ENCODE data around the gene MYB. TPM values are rescaled to one million over a fixed set of nuclear protein-coding genes. Genes with fewer than 3 reads are reported as not detected.
A peak's percentile ranks its signal among the peaks of the same experiment; 100 is the strongest.

Gene MYB
- total RNA-seq, 1 donor from 2014 or later, result not detected

DNA sequence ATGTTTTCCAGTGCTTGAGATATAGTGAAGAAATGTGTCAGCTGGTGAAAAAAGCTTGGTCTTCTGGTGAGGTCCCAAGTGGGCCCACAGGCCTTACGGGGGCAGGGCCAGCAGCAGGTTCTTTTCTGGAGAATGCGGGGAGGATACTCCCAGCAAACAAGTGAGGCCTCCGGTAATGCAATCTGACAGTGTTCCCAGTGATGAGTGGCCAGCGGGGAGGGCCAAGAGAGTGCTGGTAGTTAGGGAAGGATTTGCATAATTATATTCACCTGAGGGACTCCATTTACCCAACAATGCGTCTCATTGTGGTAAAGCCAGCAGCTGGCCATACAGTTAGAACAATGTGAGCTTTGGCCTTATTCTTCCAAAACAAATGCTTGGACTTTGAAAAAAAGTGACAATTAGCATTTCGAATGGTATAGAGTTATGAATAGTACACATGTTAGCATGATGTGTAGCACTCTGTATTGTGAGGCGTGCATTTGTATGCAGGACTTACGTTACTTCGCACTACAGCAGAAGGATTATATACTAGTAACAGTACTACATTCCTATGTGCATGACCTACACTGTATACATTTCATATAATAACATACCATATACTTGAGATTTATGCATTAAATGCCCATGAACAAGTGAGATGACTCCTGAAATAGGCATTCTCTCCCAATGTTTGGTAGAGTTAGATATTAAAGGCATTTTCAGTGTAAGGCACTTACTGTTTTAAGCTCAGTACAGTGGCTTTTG lies 69.8 kb downstream of the MYB start:
- no peak for DNase-seq (ENCODE audit: low read depth)

DNA sequence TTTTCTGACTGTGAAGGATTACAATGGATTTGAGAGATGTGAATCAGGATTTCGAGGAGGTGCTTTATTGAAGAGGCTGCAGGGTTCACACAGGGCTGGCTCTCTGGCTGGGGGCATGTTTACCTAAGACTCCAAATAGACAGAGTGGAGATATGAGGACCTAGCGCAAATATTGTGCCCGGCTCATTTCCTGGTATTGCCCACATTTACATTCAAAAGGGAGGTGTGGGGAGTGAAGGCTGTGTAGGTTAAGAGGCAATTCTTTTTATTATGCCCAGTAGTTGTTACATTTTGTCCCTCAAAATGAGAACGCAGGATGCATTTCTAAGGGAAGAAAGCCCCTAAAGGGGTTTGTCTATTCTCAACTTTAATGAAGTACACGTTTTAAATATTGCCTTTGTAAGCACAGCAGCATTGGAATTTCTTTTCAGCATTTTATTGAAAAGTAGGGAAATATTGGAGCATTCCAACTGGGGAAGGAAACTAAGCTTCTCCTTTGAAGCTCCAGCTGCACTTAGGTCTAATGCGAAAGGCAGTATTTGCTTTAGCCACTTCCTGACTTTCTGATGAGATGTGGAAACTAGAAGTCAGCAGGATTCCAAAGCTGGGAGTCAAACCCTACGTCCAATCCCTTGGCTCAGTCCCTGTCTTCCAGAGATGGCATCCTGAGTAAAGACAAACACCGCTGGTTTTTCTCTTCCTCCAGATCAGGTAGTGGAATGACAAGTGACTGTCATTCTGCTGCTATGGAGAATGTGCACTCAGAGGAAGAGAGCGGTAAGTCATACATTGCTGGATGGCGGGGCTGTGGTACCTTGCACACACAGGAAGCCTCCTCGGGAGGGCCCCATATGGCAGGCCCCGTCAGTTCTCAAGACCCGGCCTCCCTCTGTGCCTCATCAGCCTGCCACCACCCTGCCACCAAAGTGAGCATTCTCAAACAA lies 70.7 kb downstream of the MYB start:
- no peak for DNase-seq (ENCODE audit: low read depth)

DNA sequence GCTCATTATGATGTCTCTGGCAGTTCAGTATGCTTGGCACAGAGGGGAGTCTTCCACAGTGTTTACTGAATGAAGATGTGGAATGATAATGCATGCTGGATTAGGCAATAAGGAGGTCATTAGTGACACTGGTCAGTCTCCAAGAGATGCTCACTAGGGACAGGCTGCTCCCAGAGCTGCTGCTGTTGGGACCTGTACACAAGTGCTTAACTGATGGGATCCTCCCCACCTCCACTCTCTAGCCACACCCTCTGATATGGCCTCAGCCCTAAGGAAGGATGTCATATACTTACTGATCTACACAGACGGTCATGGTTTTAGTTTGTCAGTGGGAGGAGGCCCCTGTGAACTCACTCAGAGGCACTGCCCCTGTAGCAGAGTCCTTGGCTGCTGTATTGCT lies 73.4 kb downstream of the MYB start:
- no peak for DNase-seq (ENCODE audit: low read depth)

DNA sequence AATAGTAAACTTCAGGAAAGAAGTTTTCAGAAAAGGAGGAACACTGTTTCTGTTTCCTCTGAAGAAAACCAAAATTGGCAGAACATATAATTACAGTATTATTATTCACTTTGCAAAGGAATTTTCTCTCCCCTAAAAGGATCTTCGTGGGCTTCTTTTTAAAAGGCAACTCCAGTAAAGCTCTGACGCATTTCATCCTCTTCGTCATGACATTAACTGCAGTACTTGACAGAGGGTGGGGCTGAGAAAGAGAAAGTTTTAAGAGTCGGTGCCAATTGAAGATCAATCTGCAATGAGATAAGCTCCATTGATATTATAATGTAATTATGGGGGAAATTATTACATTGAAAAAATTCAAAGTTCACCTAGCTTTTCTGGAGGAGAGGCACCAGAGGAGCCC lies 75.8 kb downstream of the MYB start:
- DNase-seq (ENCODE audit: low read depth), result no peak

DNA sequence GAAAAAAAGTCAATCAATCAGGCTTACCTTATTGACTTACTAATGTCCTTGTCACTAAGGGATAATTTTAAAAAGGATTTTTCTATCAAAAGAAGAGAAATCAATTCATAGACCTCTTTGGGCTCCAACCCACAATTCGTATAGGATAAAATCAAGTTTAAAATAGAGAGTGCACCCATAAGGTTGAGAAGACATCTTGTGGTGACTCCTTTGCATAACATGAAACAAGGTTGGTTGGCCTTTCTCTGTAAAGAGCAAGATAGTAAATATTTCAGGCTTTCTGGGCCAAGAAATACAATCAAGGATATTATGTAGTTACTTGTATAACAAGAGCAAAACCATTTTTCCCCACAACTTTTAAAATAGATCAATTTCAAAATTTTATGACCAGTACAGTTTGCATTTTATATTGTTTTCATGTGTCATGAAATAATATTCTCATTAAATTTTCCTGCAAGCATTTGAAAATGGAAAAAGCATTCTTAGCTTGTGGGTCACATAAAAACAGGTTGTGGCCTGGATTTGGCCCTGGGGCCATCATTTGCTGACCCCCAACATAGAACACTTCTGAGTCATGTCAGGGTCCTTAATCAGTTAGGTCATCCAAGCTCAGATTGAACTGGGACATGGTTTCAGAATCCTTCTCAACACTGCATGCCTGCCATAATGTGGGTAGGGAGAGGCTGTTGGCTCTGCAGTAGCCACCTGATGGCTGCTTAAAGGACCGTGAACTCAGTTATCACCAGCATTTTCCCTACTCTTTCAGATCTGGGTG lies 76.7 kb downstream of the MYB start:
- no peak for DNase-seq (ENCODE audit: low read depth)

DNA sequence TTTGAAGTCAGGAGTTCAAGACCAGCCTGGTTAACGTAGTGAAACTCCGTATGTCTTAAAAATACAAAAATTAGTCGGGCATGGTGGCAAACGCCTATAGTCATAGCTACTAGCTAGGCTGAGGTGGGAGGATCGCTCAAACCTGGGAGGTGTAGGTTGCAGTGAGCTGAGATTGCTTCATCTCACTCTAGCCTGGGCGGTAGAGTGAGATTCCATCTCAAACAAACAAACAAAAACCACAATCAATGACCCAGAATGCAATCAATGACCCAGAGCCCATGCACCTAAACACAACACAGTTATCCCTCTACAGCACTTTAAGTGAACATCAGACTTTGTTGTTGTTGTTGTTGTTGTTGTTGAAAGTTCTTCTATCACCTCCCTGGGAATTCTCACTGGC lies 77.9 kb downstream of the MYB start:
- peak; percentile 61 for DNase-seq (ENCODE audit: low read depth)

DNA sequence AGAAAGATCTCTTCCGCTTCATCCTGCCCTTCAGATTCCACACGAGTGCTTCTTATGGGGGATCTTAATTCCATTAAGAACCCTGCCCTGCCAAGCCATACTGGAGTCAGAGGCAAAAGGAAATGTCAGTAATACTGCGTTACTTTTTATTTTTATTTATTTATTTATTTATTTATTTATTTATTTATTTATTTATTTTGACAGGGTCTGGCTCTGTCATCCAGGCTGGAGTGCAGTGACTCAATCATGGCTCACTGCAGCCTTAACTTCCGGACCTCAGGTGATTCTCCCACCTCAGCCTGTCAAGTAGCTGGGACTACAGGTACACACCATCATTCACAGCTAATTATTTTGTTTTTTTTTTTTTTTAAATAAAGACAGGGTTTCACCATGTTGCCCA lies 79.5 kb downstream of the MYB start:
- DNase-seq (ENCODE audit: low read depth), result no peak

DNA sequence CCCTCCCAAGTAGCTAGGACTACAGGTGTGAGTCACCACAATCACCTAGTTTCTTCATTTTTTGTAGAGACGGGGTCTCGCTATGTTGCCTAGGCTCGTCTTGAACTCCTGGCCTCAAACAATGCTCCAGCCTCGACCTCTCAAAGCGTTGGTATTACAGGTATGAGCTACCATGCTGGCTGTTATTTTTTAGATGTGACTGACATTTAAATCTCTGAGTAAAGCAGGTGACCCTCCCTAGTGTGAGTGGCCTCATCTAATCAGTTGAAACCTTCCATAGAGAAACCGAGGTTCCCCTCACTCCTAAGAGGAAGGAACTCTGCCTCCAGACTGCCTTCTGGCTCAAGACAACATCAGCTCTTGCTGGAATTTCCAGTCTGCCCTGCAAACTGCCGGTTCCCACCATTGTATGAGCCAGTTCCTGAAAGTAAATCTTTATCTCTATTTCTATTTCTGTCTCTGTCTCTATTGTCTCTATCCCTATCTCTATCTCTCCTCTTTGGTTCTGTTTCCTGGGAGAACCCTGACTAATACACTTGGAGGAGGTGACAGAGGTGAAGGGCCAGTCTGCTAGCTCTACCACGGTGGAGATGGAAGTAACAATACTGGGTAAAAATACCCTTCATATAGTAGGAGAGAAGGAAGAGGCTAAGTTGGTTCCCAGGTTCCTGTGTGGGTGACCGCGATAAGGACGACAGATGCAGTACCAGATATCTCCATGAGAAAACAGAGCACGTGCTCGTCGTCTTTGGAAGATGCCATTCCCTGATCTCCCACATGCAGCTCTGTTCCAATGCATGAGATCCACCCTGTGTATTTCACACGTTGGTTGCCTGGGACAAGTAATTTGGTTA lies 81.0 kb downstream of the MYB start:
- DNase-seq (ENCODE audit: low read depth), result no peak

DNA sequence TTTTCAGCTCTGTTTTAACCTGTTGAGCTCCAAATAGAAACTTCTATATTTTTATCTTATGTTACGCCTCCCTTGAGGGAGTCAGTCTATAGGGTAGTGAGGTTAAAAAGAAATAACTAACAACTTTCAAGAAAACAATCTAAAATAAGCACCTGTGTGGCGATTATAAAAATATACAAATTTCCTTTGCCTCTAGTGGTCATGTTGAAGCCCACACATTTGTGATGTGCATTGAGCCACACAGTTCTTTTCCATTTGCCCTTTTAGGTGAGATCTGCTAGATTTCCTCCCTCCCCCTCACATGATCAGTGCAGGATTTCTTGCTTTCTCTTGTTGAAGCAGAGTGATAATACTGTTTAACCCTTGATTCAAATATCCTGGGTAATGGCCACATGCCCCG lies 84.2 kb downstream of the MYB start:
- DNase-seq (ENCODE audit: low read depth), result no peak

DNA sequence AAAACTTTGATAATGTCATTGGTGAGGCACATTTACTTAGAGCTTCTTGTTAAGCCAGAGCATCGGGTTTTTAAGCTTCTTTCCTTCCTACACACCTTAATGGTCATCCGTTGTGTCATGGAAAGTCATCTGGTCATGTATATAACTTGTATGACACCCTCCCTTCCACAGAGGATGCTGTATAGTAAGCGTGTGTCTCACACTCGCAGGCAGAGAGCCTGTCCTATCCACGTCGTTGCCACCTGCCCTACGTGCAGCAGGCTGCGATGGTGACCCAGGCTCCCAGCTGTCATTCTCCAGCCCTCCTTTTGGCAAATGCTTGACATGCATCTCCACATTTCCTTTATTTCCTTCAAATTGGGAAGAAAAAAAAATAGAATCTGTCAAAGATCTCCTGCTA lies 85.6 kb downstream of the MYB start:
- no peak for DNase-seq (ENCODE audit: low read depth)

DNA sequence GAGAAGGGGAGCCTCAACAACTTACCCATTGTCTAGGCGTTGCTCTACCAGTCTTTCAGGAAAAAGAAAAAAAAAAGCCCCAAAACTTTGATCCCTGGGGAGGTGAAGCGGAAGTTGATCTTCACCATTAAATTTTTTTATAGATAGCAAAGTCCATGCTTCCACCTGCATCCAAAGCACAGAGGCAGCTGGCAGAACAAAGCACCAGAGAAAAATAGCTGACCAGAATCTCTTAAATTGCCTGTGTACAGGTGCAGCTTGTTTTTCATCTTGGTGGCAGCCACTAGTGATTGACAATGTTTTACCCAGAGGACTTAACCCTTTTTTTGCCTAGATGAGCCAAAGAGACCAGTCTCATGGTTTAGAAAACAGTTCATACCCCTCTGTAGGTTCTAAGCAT lies 86.0 kb downstream of the MYB start:
- DNase-seq (ENCODE audit: low read depth), result no peak

DNA sequence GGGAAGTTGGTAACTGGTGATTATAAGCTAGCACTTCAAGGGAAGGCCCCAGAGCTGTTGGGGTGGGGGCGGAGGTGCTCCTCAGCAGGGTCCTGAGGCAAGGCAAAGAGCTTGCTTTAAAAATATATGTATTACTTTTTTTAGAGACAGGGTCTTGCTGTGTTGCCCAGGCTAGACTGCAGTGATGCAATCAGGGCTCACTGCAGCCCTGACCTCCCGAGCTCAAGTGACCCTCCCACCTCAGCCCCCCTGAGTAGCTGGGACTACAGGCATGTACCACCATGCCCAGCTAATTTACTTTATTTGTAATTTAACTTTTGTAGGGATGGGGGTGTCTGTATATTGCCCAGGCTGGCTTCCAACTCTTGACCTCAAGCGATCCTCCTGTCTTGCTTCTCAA lies 87.2 kb downstream of the MYB start:
- DNase-seq (ENCODE audit: low read depth), result no peak

DNA sequence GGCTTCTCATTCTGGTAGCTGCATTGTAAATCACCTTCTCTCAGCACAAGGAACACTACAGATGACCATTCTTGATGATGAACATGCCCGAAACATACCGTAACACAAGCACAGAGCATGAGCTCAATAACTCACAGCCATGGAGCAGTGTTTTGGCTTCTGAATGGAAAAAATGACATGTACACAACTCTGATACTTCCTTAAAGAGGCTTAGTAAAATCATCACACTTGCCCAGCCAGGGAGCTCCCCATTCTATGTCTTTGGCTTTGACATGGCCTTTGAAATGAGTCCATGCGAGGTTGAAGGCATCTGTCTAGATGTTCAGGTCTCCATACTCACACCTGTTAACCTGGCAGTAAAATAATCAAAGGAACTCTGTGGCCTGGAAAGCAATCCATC lies 87.6 kb downstream of the MYB start:
- no peak for DNase-seq (ENCODE audit: low read depth)

Other genes starting within 250 kb of the MYB start
- gene ALDH8A1, start 231.2 kb upstream of the MYB start, total RNA-seq, result 2.8 and 3.6 TPM in 2 replicates
- 115 and 154 TPM in 2 replicates for gene HBS1L, start 126.5 kb upstream of the MYB start, total RNA-seq

Measured in renal cortical epithelial cell (primary cell).